Bronchial epithelial cell (primary cell): Measurements from ENCODE around the gene VWA2. TPM values are rescaled to one million over a fixed set of nuclear protein-coding genes. Genes with fewer than 3 reads are reported as not detected.

Experiments
- DNase-seq: peaks from one replicate; pipeline ENCODE4 v3.0.0-alpha.2; 2010; ENCODE audit warnings: low read depth
- FAIRE-seq: peaks from 2 replicates; lab custom pipeline; 2011; peaks lifted over from hg19 to GRCh38; lab: Jason Lieb, UNC
- H3K27me3 ChIP-seq: 2 replicates; pipeline ENCODE4 v1.5.1; 2011; ENCODE audit warnings: low read length; ENCODE audit not compliant: control insufficient read depth, insufficient read depth
- H3K36me3 ChIP-seq: 2 replicates; pipeline ENCODE4 v1.5.1; 2011; ENCODE audit warnings: low read length; ENCODE audit not compliant: control insufficient read depth, insufficient read depth
- H3K4me3 ChIP-seq: 2 replicates; pipeline ENCODE4 v1.5.1; 2011; ENCODE audit warnings: mild to moderate bottlenecking, low read depth, low read length, control low read depth
- CTCF ChIP-seq: IDR thresholded peaks from 2 replicates; pipeline ENCODE4 v1.5.1; 2011; ENCODE audit warnings: mild to moderate bottlenecking, moderate library complexity, low read length, control low read depth, inconsistent platforms; ENCODE audit not compliant: insufficient read depth, severe bottlenecking
- total RNA-seq: library from RNA; depleted of rRNA; stranded (reverse); fragments of >200 nt; gene quantifications from 2 replicates; pipeline ENCODE4 v1.2.1, GENCODE V29; 2014

VWA2 gene
- total RNA-seq, 1 donor from 2014 or later: 3.9 TPM

GRCh38 chr10:114239994-114240345 is 916 bp downstream of the VWA2 start:
- DNase-seq (no peak), FAIRE-seq (no peak)
- H3K27me3 ChIP-seq: no peaks in the 10 kb centered on the region
- no peak for TF ChIP-seq CTCF
- peak overlapping the region; percentile 50 for H3K4me3 ChIP-seq
- H3K36me3 ChIP-seq: no peaks in the 10 kb centered on the region

GRCh38 chr10:114242235-114242634 is 3.2 kb downstream of the VWA2 start:
- H3K4me3 ChIP-seq: no peak overlapping the region
- DNase-seq (no peak), FAIRE-seq (peak; percentile 64)
- no peak for TF ChIP-seq CTCF
- H3K36me3 ChIP-seq: no peaks in the 10 kb centered on the region
- no peaks in the 10 kb centered on the region for H3K27me3 ChIP-seq

- no peaks in the 10 kb centered on the region for H3K36me3 ChIP-seq
- H3K27me3 ChIP-seq: no peaks in the 10 kb centered on the region
- FAIRE-seq (no peak), DNase-seq (no peak)
- H3K4me3 ChIP-seq: no peak overlapping the region
- TF ChIP-seq CTCF: no peak
These were observed 4.6 kb downstream of the VWA2 start for GRCh38 chr10:114243661-114244060.

- FAIRE-seq (no peak), DNase-seq (no peak)
- Histone ChIP-seq H3K27me3 (no peaks in the 10 kb centered on the region), H3K36me3 (no peaks in the 10 kb centered on the region), H3K4me3 (no peak overlapping the region)
- no peak for TF ChIP-seq CTCF
These were observed 5.1 kb downstream of the VWA2 start for GRCh38 chr10:114244126-114244525.

GRCh38 chr10:114245121-114245791 is 6.2 kb downstream of the VWA2 start:
- peak; percentile 97 for FAIRE-seq
- Histone ChIP-seq H3K27me3 (no peaks in the 10 kb centered on the region), H3K36me3 (no peaks in the 10 kb centered on the region), H3K4me3 (no peak overlapping the region)
- peak; percentile 99 for DNase-seq
- no peak for TF ChIP-seq CTCF
